Measurements from ENCODE around the gene TRIL. TPM values are rescaled to one million over a fixed set of nuclear protein-coding genes. Genes with fewer than 3 reads are reported as not detected.

TRIL gene
- total and polyA plus RNA-seq, 11 donors: 0.53 to 7.0 (median 3.2) TPM

GRCh38 chr7:28908775-28909174, 49.4 kb downstream of the TRIL start:
- Histone ChIP-seq H3K4me1 (peaks cover 0 to 3% (median 0%) of the 10 kb centered on the region in 12 donors), H3K4me3 (no peak overlapping the region), H3K27ac (no peak overlapping the region), H3K36me3 (no peaks in the 10 kb centered on the region), H3K9me3 (peaks cover 0 to 17% (median 8%) of the 10 kb centered on the region in 12 donors), H3K27me3 (peaks cover 0 to 4% (median 0%) of the 10 kb centered on the region in 9 donors)
- WGBS, 4 donors: 49 to 67% (median 61%) methylated on average over 5 of the region's 5 CpGs
- intact Hi-C loops (cut with DNase I): no loop called here
- TF ChIP-seq CTCF (IDR thresholded peaks at IDR 0.05) (no peak), POLR2A (IDR thresholded peaks at IDR 0.05) (no peak)
- DNase-seq (no peak), ATAC-seq (peak in 2 of 4 donors; percentile 34 to 58)

- H3K4me1 ChIP-seq: peaks cover 0 to 5% (median 0%) of the 10 kb centered on the region in 12 donors
- H3K27ac ChIP-seq: no peak overlapping the region
- peaks cover 0 to 2% (median 0%) of the 10 kb centered on the region in 12 donors for H3K9me3 ChIP-seq
- DNase-seq (no peak), ATAC-seq (no peak)
- TF ChIP-seq POLR2A (IDR thresholded peaks at IDR 0.05) (no peak), CTCF (IDR thresholded peaks at IDR 0.05) (no peak)
- no peaks in the 10 kb centered on the region for H3K36me3 ChIP-seq
- peaks cover 0 to 4% (median 0%) of the 10 kb centered on the region in 9 donors for H3K27me3 ChIP-seq
- 96 to 99% (median 97%) methylated on average over 3 of the region's 3 CpGs for WGBS, 4 donors
- H3K4me3 ChIP-seq: no peak overlapping the region
- intact Hi-C loops (cut with DNase I): no loop called here
Observed at GRCh38 chr7:28905464-28905863, 52.7 kb downstream of the TRIL start.

GRCh38 chr7:28904578-28905048, 53.5 kb downstream of the TRIL start:
- H3K4me3 ChIP-seq: peak overlapping the region in 9 of 12 donors; percentile 4 to 46 (median 27)
- H3K4me1 ChIP-seq: peaks cover 0 to 5% (median 0%) of the 10 kb centered on the region in 12 donors
- intact Hi-C loops (cut with DNase I): no loop called here
- ATAC-seq (no peak), DNase-seq (no peak)
- WGBS, 4 donors: 61 to 78% (median 65%) methylated on average over 10 of the region's 10 CpGs
- H3K27me3 ChIP-seq: peaks cover 0 to 4% (median 0%) of the 10 kb centered on the region in 9 donors
- no peak for TF ChIP-seq CTCF (IDR thresholded peaks at IDR 0.05)
- no peak for TF ChIP-seq POLR2A (IDR thresholded peaks at IDR 0.05)
- H3K9me3 ChIP-seq: no peaks in the 10 kb centered on the region
- no peak overlapping the region for H3K27ac ChIP-seq
- no peaks in the 10 kb centered on the region for H3K36me3 ChIP-seq

GRCh38 chr7:28903730-28904577, 54.2 kb downstream of the TRIL start:
- peaks cover 0 to 5% (median 0%) of the 10 kb centered on the region in 12 donors for H3K4me1 ChIP-seq
- TF ChIP-seq CTCF (IDR thresholded peaks at IDR 0.05) (no peak), POLR2A (IDR thresholded peaks at IDR 0.05) (no peak)
- no peak for DNase-seq
- intact Hi-C loops (cut with DNase I): no loop called here
- H3K9me3 ChIP-seq: no peaks in the 10 kb centered on the region
- H3K27ac ChIP-seq: no peak overlapping the region
- 53 to 68% (median 64%) methylated on average over 4 of the region's 4 CpGs for WGBS, 4 donors
- no peaks in the 10 kb centered on the region for H3K36me3 ChIP-seq
- peak overlapping the region in 9 of 12 donors; percentile 4 to 46 (median 27) for H3K4me3 ChIP-seq
- H3K27me3 ChIP-seq: peaks cover 0 to 4% (median 0%) of the 10 kb centered on the region in 9 donors
- ATAC-seq: no peak
